ENCODE data around the gene NBPF12.
"Not testable (repeated sequence)": the region's sequence is repeated elsewhere in the genome, so short reads cannot be mapped to it uniquely, and the experiment has no call there.

- TF ChIP-seq CTCF, EP300, POLR2A, POLR2AphosphoS5 (IDR thresholded peaks at IDR 0.05): not testable (repeated sequence)
Observed at GRCh38 chr1:146892331-146892730, 45.8 kb upstream of the NBPF12 start.
